Esophagus muscularis mucosa (tissue), 4 donors: ENCODE results near the gene NR2F1-AS1.

ENCODE experiments used
- EP300 ChIP-seq: sonication (generic); formaldehyde crosslinking; IDR thresholded peaks from one replicate; pipeline ENCODE4 v1.6.1; 2017; ENCODE audit warnings: antibody characterized with exemption
- POLR2A ChIP-seq: fragments of 450-650 bp; IDR thresholded peaks from one replicate; pipeline ENCODE4 v1.6.1; 2017; ENCODE audit warnings: antibody characterized with exemption, moderate library complexity, mild to moderate bottlenecking, low read depth
- TF ChIP-seq, protein P1 (sequence below), 3 experiments: fragments of 200-600 bp in 2 of 3; fragments of 450-650 bp in 1 of 3; sonication (generic) in 2 of 3; IDR thresholded peaks; one replicate each; pipeline ENCODE4 v1.5.1; 2017 to 2019; ENCODE audit warnings: antibody characterized with exemption in 3 of 3, mild to moderate bottlenecking in 2 of 3, moderate library complexity in 1 of 3

DNA sequence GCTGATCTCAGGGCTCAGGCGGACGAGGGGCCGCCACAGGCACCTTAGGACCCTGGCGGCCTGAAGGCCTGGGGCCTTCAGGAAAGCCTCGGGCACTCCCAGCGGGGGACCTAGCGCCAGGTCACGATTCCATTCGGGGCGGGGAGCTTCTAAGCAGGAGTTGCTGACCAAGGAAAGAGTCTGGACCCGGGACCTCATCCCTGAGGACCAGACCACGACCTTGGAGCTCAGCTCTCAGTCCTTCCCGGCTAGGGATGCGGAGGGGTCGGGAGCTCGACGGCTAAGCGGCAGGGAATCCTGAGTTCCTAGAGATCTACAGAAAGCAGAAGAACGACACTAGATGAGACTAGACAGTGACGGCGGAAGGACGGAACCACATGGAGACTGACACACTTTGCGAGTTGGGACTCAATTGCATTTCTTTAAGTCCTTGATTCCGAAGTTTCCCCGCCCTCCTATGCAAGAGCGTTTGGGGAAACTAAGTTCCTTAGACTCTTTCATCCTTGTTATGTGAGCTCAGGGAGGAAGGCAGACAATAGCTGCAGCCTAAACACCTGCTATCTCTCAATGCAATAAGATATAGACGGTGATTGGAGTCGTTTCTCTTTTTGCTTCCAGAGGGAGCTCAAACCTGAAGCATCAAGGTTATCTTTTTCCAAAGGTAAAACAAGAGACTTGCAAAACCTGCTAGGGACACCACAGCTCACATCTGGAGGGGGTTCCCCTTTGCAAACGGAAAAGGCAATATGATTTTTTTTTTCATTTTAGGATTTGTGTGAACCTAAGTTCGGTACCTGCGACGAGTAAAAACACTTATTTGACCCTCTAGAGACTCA lies 9.7 kb downstream of the NR2F1-AS1 start:
- TF ChIP-seq, protein P1, sequence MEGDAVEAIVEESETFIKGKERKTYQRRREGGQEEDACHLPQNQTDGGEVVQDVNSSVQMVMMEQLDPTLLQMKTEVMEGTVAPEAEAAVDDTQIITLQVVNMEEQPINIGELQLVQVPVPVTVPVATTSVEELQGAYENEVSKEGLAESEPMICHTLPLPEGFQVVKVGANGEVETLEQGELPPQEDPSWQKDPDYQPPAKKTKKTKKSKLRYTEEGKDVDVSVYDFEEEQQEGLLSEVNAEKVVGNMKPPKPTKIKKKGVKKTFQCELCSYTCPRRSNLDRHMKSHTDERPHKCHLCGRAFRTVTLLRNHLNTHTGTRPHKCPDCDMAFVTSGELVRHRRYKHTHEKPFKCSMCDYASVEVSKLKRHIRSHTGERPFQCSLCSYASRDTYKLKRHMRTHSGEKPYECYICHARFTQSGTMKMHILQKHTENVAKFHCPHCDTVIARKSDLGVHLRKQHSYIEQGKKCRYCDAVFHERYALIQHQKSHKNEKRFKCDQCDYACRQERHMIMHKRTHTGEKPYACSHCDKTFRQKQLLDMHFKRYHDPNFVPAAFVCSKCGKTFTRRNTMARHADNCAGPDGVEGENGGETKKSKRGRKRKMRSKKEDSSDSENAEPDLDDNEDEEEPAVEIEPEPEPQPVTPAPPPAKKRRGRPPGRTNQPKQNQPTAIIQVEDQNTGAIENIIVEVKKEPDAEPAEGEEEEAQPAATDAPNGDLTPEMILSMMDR (IDR thresholded peaks at IDR 0.05), result no peak
- TF ChIP-seq POLR2A, result no peak
- TF ChIP-seq EP300, result no peak
